Measurements from ENCODE around the gene CYP11A1. TPM values are rescaled to one million over a fixed set of nuclear protein-coding genes. Genes with fewer than 3 reads are reported as not detected.

CYP11A1 gene
- total and polyA plus RNA-seq, 2 donors (not counting 1 experiment from before 2014, with no cell fraction given): not detected

GRCh38 chr15:74398183-74398582, 30.7 kb upstream of the CYP11A1 start:
- Histone ChIP-seq H3K36me3 (replicated peaks in 1 of 2; ENCODE audit: control extremely low read depth in 1 of 2, control insufficient read depth in 1 of 2, extremely low read depth in 1 of 2, insufficient read depth in 2 of 2, low read length in 1 of 2) (no peaks in the 10 kb centered on the region), H3K4me1 (ENCODE audit: control insufficient read depth in 2 of 2, insufficient read depth in 2 of 2, low read length in 2 of 2) (peaks cover 96 to 100% of the 10 kb centered on the region in 2 donors), H2AFZ (ENCODE audit: insufficient read depth, low read depth, low read length, poor library complexity, severe bottlenecking) (no peak overlapping the region), H3K9me3 (ENCODE audit: control extremely low read depth in 1 of 3, control insufficient read depth in 2 of 3, insufficient read depth in 1 of 3, low read length in 2 of 3) (peaks cover 0 to 4% (median 0%) of the 10 kb centered on the region in 3 donors), H4K20me1 (ENCODE audit: control insufficient read depth, insufficient read depth, low read length, poor library complexity, severe bottlenecking) (no peaks in the 10 kb centered on the region), H3K9ac (ENCODE audit: low read length) (no peak overlapping the region), H3K79me2 (ENCODE audit: control insufficient read depth, insufficient read depth, low read length) (peaks cover 10% of the 10 kb centered on the region), H3K27me3 (replicated peaks in 1 of 4; ENCODE audit: control extremely low read depth in 1 of 4, control insufficient read depth in 3 of 4, insufficient read depth in 4 of 4, low read length in 3 of 4) (no peaks in the 10 kb centered on the region), H3K4me3 (ENCODE audit: control extremely low read depth in 1 of 5, extremely low read depth in 1 of 5, insufficient read depth in 1 of 5, low read depth in 2 of 5, low read length in 4 of 5) (no peak overlapping the region), H3K4me2 (replicated peaks; ENCODE audit: low read depth, low read length, poor library complexity, severe bottlenecking) (peak overlapping the region; percentile 75), H3K27ac (ENCODE audit: low read length in 2 of 2) (peak overlapping the region; percentile 96 to 98)
- no peak for TF ChIP-seq EZH2 (IDR thresholded peaks at IDR 0.05; ENCODE audit: borderline replicate concordance, insufficient read depth, low read depth, low read length, poor library complexity, severe bottlenecking)
- TF ChIP-seq CTCF (IDR thresholded peaks at IDR 0.05): no peak
- ChIA-PET POLR2A (interaction anchor here (8.4 kb wide), 1 partner anchor 13 kb away, joined by 64 read pairs; no protein-coding TSS in a partner anchor), CTCF (interaction anchor here (5.0 to 6.4 kb wide), 2 partner anchors 13 to 16 kb away, joined by 45 to 49 read pairs; no protein-coding TSS in a partner anchor)
- Mint-ChIP-seq H3K27me3 (no peaks in the 10 kb centered on the region), H3K9me3 (ENCODE audit: insufficient read depth) (no peaks in the 10 kb centered on the region), H3K27ac (peak overlapping the region; percentile 97), H3K4me3 (peak overlapping the region; percentile 78), H3K4me1 (peaks cover 98% of the 10 kb centered on the region)
- WGBS (ENCODE audit: insufficient coverage): no CpG with 5 or more reads among the region's 5 CpGs
- ATAC-seq (ENCODE audit: low read depth) (no peak), DNase-seq (no peak)
- intact Hi-C loops (cut with micrococcal nuclease): no loop called here

All from B cell (primary cell).